Loucy (cell line): ENCODE results near the gene CNPPD1.

Source experiments
- EZH2phosphoT487 ChIP-seq: fragments of 200-600 bp; IDR thresholded peaks from 2 replicates; pipeline ENCODE4 v1.6.1; 2018; ENCODE audit warnings: antibody characterized with exemption, mild to moderate bottlenecking, moderate library complexity, borderline replicate concordance
- TF ChIP-seq, protein P1 (sequence below): fragments of 200-600 bp; sonication (generic); conservative IDR thresholded peaks from 2 replicates; pipeline ENCODE4 v1.5.1; 2014; ENCODE audit warnings: mild to moderate bottlenecking, antibody characterized with exemption, low read length

GRCh38 chr2:219209236-219210195, 32.8 kb upstream of the CNPPD1 start:
- TF ChIP-seq, protein P1, sequence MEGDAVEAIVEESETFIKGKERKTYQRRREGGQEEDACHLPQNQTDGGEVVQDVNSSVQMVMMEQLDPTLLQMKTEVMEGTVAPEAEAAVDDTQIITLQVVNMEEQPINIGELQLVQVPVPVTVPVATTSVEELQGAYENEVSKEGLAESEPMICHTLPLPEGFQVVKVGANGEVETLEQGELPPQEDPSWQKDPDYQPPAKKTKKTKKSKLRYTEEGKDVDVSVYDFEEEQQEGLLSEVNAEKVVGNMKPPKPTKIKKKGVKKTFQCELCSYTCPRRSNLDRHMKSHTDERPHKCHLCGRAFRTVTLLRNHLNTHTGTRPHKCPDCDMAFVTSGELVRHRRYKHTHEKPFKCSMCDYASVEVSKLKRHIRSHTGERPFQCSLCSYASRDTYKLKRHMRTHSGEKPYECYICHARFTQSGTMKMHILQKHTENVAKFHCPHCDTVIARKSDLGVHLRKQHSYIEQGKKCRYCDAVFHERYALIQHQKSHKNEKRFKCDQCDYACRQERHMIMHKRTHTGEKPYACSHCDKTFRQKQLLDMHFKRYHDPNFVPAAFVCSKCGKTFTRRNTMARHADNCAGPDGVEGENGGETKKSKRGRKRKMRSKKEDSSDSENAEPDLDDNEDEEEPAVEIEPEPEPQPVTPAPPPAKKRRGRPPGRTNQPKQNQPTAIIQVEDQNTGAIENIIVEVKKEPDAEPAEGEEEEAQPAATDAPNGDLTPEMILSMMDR = no peak
- no peak for TF ChIP-seq EZH2phosphoT487
